Lower leg skin (tissue), 4 donors: Measurements from ENCODE around the gene GCC1. TPM values are rescaled to one million over a fixed set of nuclear protein-coding genes. Genes with fewer than 3 reads are reported as not detected.

ENCODE experiments used
- DNase-seq, 2 donors: peaks; one replicate each; pipeline ENCODE4 v3.0.0-alpha.2; 2019; ENCODE audit warnings: low spot score in 2 of 2
- H3K4me3 ChIP-seq: fragments of 200-600 bp; sonication (generic); 2 replicates; pipeline ENCODE4 v1.5.1; 2017; ENCODE audit warnings: mild to moderate bottlenecking, low read depth; ENCODE audit not compliant: poor library complexity, severe bottlenecking
- POLR2A ChIP-seq, 2 donors: fragments of 450-650 bp; IDR thresholded peaks; one replicate each; pipeline ENCODE4 v1.6.1; 2016 to 2017; ENCODE audit warnings: antibody characterized with exemption in 2 of 2, mild to moderate bottlenecking in 1 of 2, moderate library complexity in 1 of 2
- WGBS, 2 donors: methylation state at CpG; one replicate each; pipeline ENCODE4 v1.1.5; 2018; 5-methylcytosine and 5-hydroxymethylcytosine counted together
- intact Hi-C: fragments of 100-400 bp; cut with DNase I; formaldehyde crosslinking; loops from one replicate; pipeline ENCODE4 v1.15.0; 2023; ENCODE audit warnings: low total_unique reads
- total RNA-seq, 4 donors: library from RNA; depleted of rRNA; stranded (reverse); fragments of >200 nt; gene quantifications; one replicate each; pipeline ENCODE4 v1.1.0, GENCODE V29; 2016
- TF ChIP-seq, protein P1 (sequence below), 3 donors: fragments of 450-650 bp; IDR thresholded peaks; one replicate each; pipeline ENCODE4 v1.5.1; 2016; ENCODE audit warnings: antibody characterized with exemption in 3 of 3, mild to moderate bottlenecking in 3 of 3, moderate library complexity in 2 of 3

The GCC1 gene
- total RNA-seq, 4 donors from 2014 or later: 20.2 to 27.2 (median 22.1) TPM

DNA sequence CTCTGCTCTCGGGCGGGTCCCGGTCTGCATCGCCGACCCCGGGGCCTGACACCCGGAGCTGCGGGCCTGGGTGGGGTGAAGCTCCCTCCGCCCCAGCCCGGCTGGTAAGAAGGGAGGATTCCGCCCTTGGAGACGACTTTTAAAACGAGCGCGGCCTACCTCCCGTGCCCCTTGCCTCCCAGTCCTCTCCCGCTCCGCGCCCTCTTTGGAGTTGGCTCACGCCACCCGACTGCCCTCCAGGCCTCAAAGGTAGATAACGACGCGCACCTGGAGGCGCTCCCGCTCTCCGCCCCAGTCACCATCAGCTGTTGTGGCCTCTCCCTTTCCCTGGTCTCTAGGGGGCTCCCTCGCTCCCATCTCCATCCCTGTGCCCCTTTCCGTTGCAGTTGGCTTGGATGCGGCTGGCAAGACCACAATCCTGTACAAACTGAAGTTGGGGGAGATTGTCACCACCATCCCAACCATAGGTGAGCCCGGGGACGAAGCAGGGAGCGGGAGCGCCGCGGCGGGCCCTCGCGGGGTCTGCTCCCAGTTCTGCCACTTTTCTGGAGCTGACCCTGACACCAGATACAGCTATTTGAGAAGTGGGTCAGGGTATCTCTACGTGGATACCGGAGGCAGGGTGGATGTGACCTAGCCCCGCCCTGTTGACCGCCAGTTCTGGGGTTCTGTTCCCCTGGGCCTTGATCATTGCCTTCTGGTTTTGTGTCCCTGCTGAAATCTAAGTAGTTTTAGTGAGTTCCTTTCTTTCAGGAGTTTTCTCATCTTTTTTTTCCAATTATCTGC is 3.5 kb upstream of the GCC1 start:
- peak in 1 of 2 donors; percentile 90 for DNase-seq
- 3 to 7% methylated on average over 34 to 43 of the region's 43 CpGs for WGBS, 2 donors
- intact Hi-C loops: no loop called here
- H3K4me3 ChIP-seq: peak overlapping the region; percentile 98
- no peak for TF ChIP-seq POLR2A (IDR thresholded peaks at IDR 0.05)
- TF ChIP-seq, protein P1, sequence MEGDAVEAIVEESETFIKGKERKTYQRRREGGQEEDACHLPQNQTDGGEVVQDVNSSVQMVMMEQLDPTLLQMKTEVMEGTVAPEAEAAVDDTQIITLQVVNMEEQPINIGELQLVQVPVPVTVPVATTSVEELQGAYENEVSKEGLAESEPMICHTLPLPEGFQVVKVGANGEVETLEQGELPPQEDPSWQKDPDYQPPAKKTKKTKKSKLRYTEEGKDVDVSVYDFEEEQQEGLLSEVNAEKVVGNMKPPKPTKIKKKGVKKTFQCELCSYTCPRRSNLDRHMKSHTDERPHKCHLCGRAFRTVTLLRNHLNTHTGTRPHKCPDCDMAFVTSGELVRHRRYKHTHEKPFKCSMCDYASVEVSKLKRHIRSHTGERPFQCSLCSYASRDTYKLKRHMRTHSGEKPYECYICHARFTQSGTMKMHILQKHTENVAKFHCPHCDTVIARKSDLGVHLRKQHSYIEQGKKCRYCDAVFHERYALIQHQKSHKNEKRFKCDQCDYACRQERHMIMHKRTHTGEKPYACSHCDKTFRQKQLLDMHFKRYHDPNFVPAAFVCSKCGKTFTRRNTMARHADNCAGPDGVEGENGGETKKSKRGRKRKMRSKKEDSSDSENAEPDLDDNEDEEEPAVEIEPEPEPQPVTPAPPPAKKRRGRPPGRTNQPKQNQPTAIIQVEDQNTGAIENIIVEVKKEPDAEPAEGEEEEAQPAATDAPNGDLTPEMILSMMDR (IDR thresholded peaks at IDR 0.05): no peak

DNA sequence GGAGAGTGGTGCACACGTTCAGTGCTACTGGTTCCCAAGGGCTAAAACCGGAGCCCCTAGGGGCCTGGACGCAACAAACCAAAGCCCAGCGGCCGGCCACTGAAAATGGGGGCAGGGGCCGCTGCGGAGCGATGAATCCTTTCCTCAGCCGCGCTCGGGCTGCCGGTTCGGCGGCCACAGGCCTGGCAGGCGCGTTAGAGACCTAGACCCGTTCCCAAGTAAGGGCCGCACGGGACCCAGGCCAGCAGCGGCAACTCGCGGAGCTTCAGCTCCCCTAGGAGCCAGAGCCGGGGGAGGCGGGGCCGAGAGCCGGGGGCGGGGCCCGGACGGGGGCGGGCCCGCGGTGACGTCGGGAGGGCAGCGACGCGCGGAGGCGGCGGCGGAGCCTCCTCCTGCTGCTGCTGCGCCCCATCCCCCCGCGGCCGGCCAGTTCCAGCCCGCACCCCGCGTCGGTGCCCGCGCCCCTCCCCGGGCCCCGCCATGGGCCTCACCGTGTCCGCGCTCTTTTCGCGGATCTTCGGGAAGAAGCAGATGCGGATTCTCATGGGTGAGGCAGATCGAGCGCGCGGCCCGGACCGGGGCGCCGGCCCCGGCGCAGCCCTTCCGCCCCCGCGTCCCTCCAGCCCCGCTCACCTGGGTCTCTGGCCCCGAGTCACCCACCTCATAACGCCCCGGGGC is 2.8 kb upstream of the GCC1 start, which contains the start of gene ARF5:
Gene ARF5, plus strand, starts transcription at position 393 of the 678 bp plus-strand sequence. Its CDS starts 88 bp downstream, at position 481.
- intact Hi-C loops: no loop called here
- peak within 1 kb of the TSS; percentile 98 for H3K4me3 ChIP-seq
- DNase-seq: peak; percentile 84 to 97
- 1% methylated on average over 26 to 36 of the region's 77 CpGs for WGBS, 2 donors
- TF ChIP-seq, protein P1 (IDR thresholded peaks at IDR 0.05): no peak
- TF ChIP-seq POLR2A (IDR thresholded peaks at IDR 0.05): no peak

DNA sequence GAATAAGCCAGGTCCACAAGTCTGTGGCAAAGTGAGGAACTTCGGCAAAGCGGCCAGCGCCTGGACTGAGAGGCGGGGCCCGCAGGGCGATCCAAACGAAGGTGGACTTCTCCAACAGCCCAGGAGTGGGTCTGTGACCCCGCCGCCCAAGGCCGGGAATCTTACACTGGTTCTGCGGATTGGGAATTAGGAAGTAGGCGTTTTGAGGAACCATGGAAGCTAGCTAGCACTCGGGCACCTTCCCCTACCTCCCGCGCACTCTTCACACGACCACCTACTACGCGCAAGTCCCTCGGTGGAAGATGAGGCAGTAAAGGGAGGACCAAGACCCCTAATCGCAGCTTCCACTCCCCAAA is 2.2 kb upstream of the GCC1 start:
- WGBS, 2 donors: 53 to 57% methylated on average over 20 of the region's 20 CpGs
- peak overlapping the region; percentile 98 for H3K4me3 ChIP-seq
- no peak for TF ChIP-seq POLR2A (IDR thresholded peaks at IDR 0.05)
- TF ChIP-seq, protein P1 (IDR thresholded peaks at IDR 0.05): no peak
- DNase-seq: no peak
- intact Hi-C loops: no loop called here

DNA sequence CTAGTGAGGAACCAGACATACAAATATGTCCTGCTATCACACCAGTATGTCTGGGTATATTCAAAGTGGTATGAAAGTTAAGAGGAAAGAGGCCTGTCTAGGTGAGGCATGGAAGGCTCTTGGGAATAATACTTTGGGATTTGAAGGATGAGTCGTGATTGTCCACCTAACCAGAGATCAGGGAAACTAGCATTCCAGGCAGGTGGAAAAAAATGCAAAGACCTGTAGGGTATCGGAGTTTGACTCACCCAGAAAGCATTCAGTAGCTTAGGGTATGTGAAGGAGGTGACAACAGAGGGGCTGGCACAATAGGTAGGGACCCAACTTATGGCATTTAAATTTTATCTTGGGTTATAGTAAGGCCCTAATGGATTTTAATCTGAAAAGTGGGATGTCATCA is 950 bp upstream of the GCC1 start:
- TF ChIP-seq, protein P1 (IDR thresholded peaks at IDR 0.05): no peak
- no peak for TF ChIP-seq POLR2A (IDR thresholded peaks at IDR 0.05)
- intact Hi-C loops: no loop called here
- no peak overlapping the region for H3K4me3 ChIP-seq
- no peak for DNase-seq
- WGBS, 2 donors: 95 to 96% methylated on average over 2 of the region's 2 CpGs

DNA sequence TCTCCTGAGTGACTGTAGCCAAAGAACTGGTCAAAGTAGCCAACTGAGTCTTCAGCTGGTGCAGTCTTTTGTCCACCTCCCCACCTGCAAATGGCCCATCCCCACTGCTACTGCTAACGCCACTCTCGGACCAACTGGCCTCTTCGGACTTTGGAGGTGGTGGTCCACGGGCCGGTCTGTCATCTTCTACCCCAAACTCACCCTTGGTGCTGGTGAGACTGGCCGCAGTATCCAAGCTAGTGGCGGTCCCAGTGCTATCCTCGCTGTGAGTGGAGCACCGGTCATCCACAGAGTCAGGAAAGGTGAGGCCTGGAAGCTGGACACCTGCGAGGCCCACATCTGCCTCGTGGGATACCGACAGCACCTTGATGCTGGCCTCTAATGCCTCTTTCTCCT is 750 bp downstream of the GCC1 start:
- no peak for DNase-seq
- intact Hi-C loops: no loop called here
- TF ChIP-seq, protein P1 (IDR thresholded peaks at IDR 0.05): no peak
- no peak for TF ChIP-seq POLR2A (IDR thresholded peaks at IDR 0.05)
- H3K4me3 ChIP-seq: peak overlapping the region; percentile 82
- WGBS, 2 donors: 25 to 30% methylated on average over 12 of the region's 12 CpGs
